SH-SY5Y (cell line): ENCODE results near the gene SETD1A.

Source experiments
- GATA2 ChIP-seq: IDR thresholded peaks from 2 replicates; pipeline ENCODE4 v1.6.1; 2011; ENCODE audit warnings: mild to moderate bottlenecking, low read depth, low read length
- GATA3 ChIP-seq: IDR thresholded peaks from 2 replicates; pipeline ENCODE4 v1.6.1; 2011; ENCODE audit warnings: low read depth, mild to moderate bottlenecking, low read length, moderate library complexity

GRCh38 chr16:31023627-31024226 lies 66.2 kb downstream of the SETD1A start:
- no peak for TF ChIP-seq GATA3
- TF ChIP-seq GATA2, result no peak
